ENCODE data around the gene RGMA. TPM values are rescaled to one million over a fixed set of nuclear protein-coding genes. Genes with fewer than 3 reads are reported as not detected.

Gene RGMA
- total RNA-seq, 4 donors from 2014 or later = 28.2 to 110 (median 45.6) TPM

DNA sequence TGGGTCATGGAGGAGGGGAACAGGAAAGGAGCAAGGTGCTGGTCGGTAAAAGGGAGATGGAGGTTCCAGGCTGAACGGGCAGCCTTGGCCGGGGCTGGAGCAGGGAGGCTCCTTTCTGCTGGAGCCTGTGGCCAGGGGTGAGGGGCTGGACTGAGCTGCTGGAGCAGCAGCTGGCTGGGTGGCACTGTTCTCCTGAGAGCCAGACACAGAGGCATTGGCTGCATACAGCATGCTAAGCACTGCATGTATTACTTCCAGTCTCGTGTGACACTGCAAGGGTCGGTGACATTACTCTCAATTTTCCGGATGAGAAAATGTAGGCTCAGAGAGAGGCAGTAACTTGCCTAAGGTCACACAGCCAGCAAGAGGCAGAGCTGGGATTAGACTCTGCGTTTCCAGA lies 42.3 kb downstream of the RGMA start:
- H3K36me3 ChIP-seq = peaks cover 0 to 98% (median 4%) of the 10 kb centered on the region in 3 donors
- WGBS, 2 donors = 77 to 78% methylated on average over 6 to 7 of the region's 7 CpGs
- H3K9me3 ChIP-seq = peaks cover 0 to 14% (median 0%) of the 10 kb centered on the region in 4 donors
- no peak for DNase-seq (ENCODE audit: low spot score in 2 of 2)
- no peaks in the 10 kb centered on the region for H3K27me3 ChIP-seq
- TF ChIP-seq, protein P1, sequence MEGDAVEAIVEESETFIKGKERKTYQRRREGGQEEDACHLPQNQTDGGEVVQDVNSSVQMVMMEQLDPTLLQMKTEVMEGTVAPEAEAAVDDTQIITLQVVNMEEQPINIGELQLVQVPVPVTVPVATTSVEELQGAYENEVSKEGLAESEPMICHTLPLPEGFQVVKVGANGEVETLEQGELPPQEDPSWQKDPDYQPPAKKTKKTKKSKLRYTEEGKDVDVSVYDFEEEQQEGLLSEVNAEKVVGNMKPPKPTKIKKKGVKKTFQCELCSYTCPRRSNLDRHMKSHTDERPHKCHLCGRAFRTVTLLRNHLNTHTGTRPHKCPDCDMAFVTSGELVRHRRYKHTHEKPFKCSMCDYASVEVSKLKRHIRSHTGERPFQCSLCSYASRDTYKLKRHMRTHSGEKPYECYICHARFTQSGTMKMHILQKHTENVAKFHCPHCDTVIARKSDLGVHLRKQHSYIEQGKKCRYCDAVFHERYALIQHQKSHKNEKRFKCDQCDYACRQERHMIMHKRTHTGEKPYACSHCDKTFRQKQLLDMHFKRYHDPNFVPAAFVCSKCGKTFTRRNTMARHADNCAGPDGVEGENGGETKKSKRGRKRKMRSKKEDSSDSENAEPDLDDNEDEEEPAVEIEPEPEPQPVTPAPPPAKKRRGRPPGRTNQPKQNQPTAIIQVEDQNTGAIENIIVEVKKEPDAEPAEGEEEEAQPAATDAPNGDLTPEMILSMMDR (IDR thresholded peaks at IDR 0.05) = no peak
- no peak for TF ChIP-seq EP300 (IDR thresholded peaks at IDR 0.05)
- TF ChIP-seq POLR2A (IDR thresholded peaks at IDR 0.05) = no peak
- H3K4me3 ChIP-seq = no peak overlapping the region
- peaks cover 0 to 42% (median 0%) of the 10 kb centered on the region in 4 donors for H3K4me1 ChIP-seq
- no peak overlapping the region for H3K27ac ChIP-seq

- 94 to 96% methylated on average over 4 of the region's 4 CpGs for WGBS, 2 donors
- no peaks in the 10 kb centered on the region for H3K27me3 ChIP-seq
- H3K36me3 ChIP-seq = peaks cover 0 to 96% (median 4%) of the 10 kb centered on the region in 3 donors
- TF ChIP-seq EP300 (IDR thresholded peaks at IDR 0.05) = no peak
- TF ChIP-seq, protein P1 (IDR thresholded peaks at IDR 0.05) = no peak
- TF ChIP-seq POLR2A (IDR thresholded peaks at IDR 0.05) = no peak
- peaks cover 0 to 14% (median 0%) of the 10 kb centered on the region in 4 donors for H3K9me3 ChIP-seq
- H3K4me3 ChIP-seq = no peak overlapping the region
- no peak for DNase-seq (ENCODE audit: low spot score in 2 of 2)
- peaks cover 0 to 40% (median 0%) of the 10 kb centered on the region in 4 donors for H3K4me1 ChIP-seq
- no peak overlapping the region for H3K27ac ChIP-seq
Observed at GRCh38 chr15:93046120-93046519, 42.9 kb downstream of the RGMA start.

GRCh38 chr15:93045191-93045785 lies 43.7 kb downstream of the RGMA start:
- peaks cover 0 to 37% (median 0%) of the 10 kb centered on the region in 4 donors for H3K4me1 ChIP-seq
- H3K36me3 ChIP-seq = peaks cover 0 to 95% (median 4%) of the 10 kb centered on the region in 3 donors

DNA sequence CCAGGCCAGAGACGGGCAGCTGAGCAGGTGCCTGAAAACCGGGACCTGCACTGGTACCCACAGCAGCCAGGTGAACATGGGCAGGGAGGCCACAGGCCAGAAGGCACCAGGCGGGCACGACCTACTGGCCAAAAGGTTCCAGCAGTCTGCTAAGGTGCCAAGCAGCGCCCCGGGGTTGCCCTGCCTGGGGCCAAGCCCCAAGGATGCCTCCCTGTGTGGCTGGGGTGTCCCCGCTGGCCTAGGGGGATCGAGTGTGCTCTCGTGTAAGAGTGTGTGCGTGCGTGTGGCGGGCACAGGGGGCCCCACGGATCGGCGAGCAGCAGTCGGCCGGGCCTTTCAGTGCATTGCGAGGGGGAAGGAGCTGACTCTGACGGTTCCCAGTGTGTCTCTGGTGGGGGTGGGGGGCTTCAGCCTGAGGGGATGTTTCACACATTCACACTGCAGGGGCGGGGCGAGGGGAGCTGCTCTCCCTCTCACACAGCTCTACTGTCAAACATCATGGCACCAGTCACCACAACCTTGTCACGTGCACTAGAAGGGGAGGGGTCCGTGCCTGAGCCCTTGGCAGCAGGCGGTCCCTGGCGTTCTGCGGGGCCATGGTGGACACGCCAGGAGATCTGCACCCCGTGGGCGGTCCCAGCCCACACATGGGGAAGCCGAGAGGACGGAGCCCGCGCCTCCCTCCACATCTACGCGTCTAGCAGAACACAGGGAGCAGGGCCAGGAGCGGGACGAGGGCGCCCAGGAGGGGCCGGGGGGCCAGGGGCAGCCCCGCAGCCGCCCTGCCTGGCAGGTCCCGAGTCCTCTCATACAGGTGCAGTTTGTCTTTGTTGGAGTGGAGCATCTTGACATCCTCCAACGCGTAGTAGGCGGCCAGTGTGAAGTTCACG lies 44.5 kb downstream of the RGMA start:
- no peak for DNase-seq (ENCODE audit: low spot score in 2 of 2)
- peaks cover 0 to 87% (median 0%) of the 10 kb centered on the region in 3 donors for H3K36me3 ChIP-seq
- H3K4me3 ChIP-seq = no peak overlapping the region
- no peaks in the 10 kb centered on the region for H3K27me3 ChIP-seq
- H3K9me3 ChIP-seq = peaks cover 0 to 14% (median 0%) of the 10 kb centered on the region in 4 donors
- H3K27ac ChIP-seq = no peak overlapping the region
- H3K4me1 ChIP-seq = peaks cover 0 to 30% (median 0%) of the 10 kb centered on the region in 4 donors
- TF ChIP-seq, protein P1 (IDR thresholded peaks at IDR 0.05) = no peak
- TF ChIP-seq EP300 (IDR thresholded peaks at IDR 0.05) = no peak
- no peak for TF ChIP-seq POLR2A (IDR thresholded peaks at IDR 0.05)
- WGBS, 2 donors = 84 to 86% methylated on average over 31 to 39 of the region's 46 CpGs

More at GRCh38 chr15:93045191-93045785, 43.7 kb downstream of the RGMA start:
- DNase-seq (ENCODE audit: low spot score in 2 of 2) = no peak
- no peak overlapping the region for H3K27ac ChIP-seq
- peaks cover 0 to 14% (median 0%) of the 10 kb centered on the region in 4 donors for H3K9me3 ChIP-seq
- no peak for TF ChIP-seq EP300 (IDR thresholded peaks at IDR 0.05)
- no peak for TF ChIP-seq POLR2A (IDR thresholded peaks at IDR 0.05)
- TF ChIP-seq, protein P1 (IDR thresholded peaks at IDR 0.05) = no peak
- no peak overlapping the region for H3K4me3 ChIP-seq
- H3K27me3 ChIP-seq = no peaks in the 10 kb centered on the region
- WGBS, 2 donors = 90 to 94% methylated on average over 23 to 27 of the region's 27 CpGs

Measured in tibial nerve (tissue), 4 donors.